Measurements from ENCODE around the gene CTSZ. TPM values are rescaled to one million over a fixed set of nuclear protein-coding genes. Genes with fewer than 3 reads are reported as not detected.

Gene CTSZ
- total and polyA plus RNA-seq, 4 donors, result 11.8 to 233 (median 188) TPM

GRCh38 chr20:59032023-59032712, 25.1 kb upstream of the CTSZ start, which contains the start of gene ATP5F1E:
ATP5F1E (minus strand) TSS chr20:59032335; CDS start chr20:59032251, 84 bp downstream.
- H3K36me3 ChIP-seq (ENCODE audit: control insufficient read depth in 4 of 4, insufficient read depth in 3 of 4, low read depth in 1 of 4, low read length in 3 of 4), result peaks cover 5 to 46% (median 39%) of the 10 kb centered on the region in 4 donors
- TF ChIP-seq RXRA (IDR thresholded peaks at IDR 0.05) (peak in 1 of 2 donors; percentile 13), CTCF (IDR thresholded peaks at IDR 0.05; ENCODE audit: low read depth, low read length, missing input control) (no peak), SP1 (IDR thresholded peaks at IDR 0.05) (no peak), JUND (IDR thresholded peaks at IDR 0.05) (no peak), HNF4A (conservative IDR thresholded peaks at IDR 0.05) (no peak), HNF4G (IDR thresholded peaks at IDR 0.05) (no peak), YY1 (IDR thresholded peaks at IDR 0.05) (peak; percentile 93), EGR1 (IDR thresholded peaks at IDR 0.05; ENCODE audit: low read depth in 2 of 2) (no peak), FOXA2 (IDR thresholded peaks at IDR 0.05) (no peak), RAD21 (IDR thresholded peaks at IDR 0.05) (peak in 1 of 2 donors; percentile 26), ATF3 (IDR thresholded peaks at IDR 0.05) (no peak), NR2F2 (IDR thresholded peaks at IDR 0.05) (no peak), ZBTB33 (IDR thresholded peaks at IDR 0.05) (no peak), MAX (IDR thresholded peaks at IDR 0.05) (no peak), FOXA1 (IDR thresholded peaks at IDR 0.05) (no peak), REST (IDR thresholded peaks at IDR 0.05) (peak; percentile 61), TAF1 (conservative IDR thresholded peaks at IDR 0.05) (no peak), GABPA (IDR thresholded peaks at IDR 0.05 in 1 of 2, conservative IDR thresholded peaks at IDR 0.05 in 1 of 2) (peak; percentile 9 to 76)
- H3K27ac ChIP-seq (ENCODE audit: low read depth in 1 of 2, low read length in 2 of 2), result peak within 1 kb of the TSS; percentile 77 to 79
- H3K9me3 ChIP-seq (ENCODE audit: control insufficient read depth in 4 of 4, low read length in 3 of 4), result no peaks in the 10 kb centered on the region
- H3K4me1 ChIP-seq (ENCODE audit: control insufficient read depth in 4 of 4, insufficient read depth in 4 of 4, low read length in 3 of 4), result peaks cover 3 to 22% (median 17%) of the 10 kb centered on the region in 4 donors
- no peaks in the 10 kb centered on the region for H3K27me3 ChIP-seq (ENCODE audit: control insufficient read depth in 4 of 4, insufficient read depth in 4 of 4, low read length in 3 of 4)
- under 1% methylated on average over 86 of the region's 86 CpGs for WGBS
- peak within 1 kb of the TSS; percentile 62 to 83 for H3K9ac ChIP-seq (ENCODE audit: low read depth in 1 of 2, low read length in 2 of 2)
- peak within 1 kb of the TSS; percentile 67 to 94 (median 79) for H3K4me3 ChIP-seq (ENCODE audit: low read depth in 1 of 3, low read length in 3 of 3)
- DNase-seq (ENCODE audit: low spot score), result peak; percentile 97
